Esophagus muscularis mucosa (tissue), 4 donors: ENCODE measurements around the gene ULBP1. TPM values are rescaled to one million over a fixed set of nuclear protein-coding genes. Genes with fewer than 3 reads are reported as not detected.
"Not testable (repeated sequence)": the region's sequence is repeated elsewhere in the genome, so short reads cannot be mapped to it uniquely, and the experiment has no call there.

ENCODE experiments used
- DNase-seq: peaks from one replicate; pipeline ENCODE4 v3.0.0-alpha.2; 2017; ENCODE audit errors: extremely low spot score
- H3K27ac ChIP-seq, 4 donors: fragments of 200-600 bp; sonication (generic); replicated peaks in 1 of 4; 1 replicate in 3 of 4; 2 replicates in 1 of 4; pipeline ENCODE4 v1.5.1; 2016 to 2019; ENCODE audit warnings: mild to moderate bottlenecking in 1 of 4
- H3K27me3 ChIP-seq, 4 donors: fragments of 200-600 bp; sonication (generic); one replicate each; pipeline versions ENCODE4 v1.5.1 to v1.6.0; 2016 to 2019
- H3K36me3 ChIP-seq, 4 donors: fragments of 200-600 bp; sonication (generic); one replicate each; pipeline ENCODE4 v1.5.1; 2016 to 2019
- H3K4me1 ChIP-seq, 4 donors: fragments of 200-600 bp; sonication (generic); one replicate each; pipeline ENCODE4 v1.5.1; 2016 to 2019
- H3K4me3 ChIP-seq, 4 donors: fragments of 200-600 bp; sonication (generic); 1 replicate in 2 of 4; 2 replicates in 2 of 4; pipeline ENCODE4 v1.5.1; 2016 to 2019; ENCODE audit warnings: mild to moderate bottlenecking in 4 of 4, moderate library complexity in 1 of 4
- H3K9me3 ChIP-seq, 4 donors: fragments of 200-600 bp; sonication (generic); 1 replicate in 3 of 4; 2 replicates in 1 of 4; pipeline ENCODE4 v1.5.1; 2016 to 2019
- CTCF ChIP-seq, 3 experiments: fragments of 200-600 bp in 2 of 3; fragments of 450-650 bp in 1 of 3; sonication (generic) in 2 of 3; IDR thresholded peaks; one replicate each; pipeline ENCODE4 v1.5.1; 2017 to 2019; ENCODE audit warnings: antibody characterized with exemption in 3 of 3, mild to moderate bottlenecking in 2 of 3, moderate library complexity in 1 of 3
- EP300 ChIP-seq: sonication (generic); formaldehyde crosslinking; IDR thresholded peaks from one replicate; pipeline ENCODE4 v1.6.1; 2017; ENCODE audit warnings: antibody characterized with exemption
- POLR2A ChIP-seq: fragments of 450-650 bp; IDR thresholded peaks from one replicate; pipeline ENCODE4 v1.6.1; 2017; ENCODE audit warnings: antibody characterized with exemption, moderate library complexity, mild to moderate bottlenecking, low read depth
- POLR2AphosphoS5 ChIP-seq, 2 donors: sonication (generic); formaldehyde crosslinking; IDR thresholded peaks; one replicate each; pipeline ENCODE4 v1.6.1; 2017; ENCODE audit warnings: antibody characterized with exemption in 2 of 2
- WGBS: methylation state at CpG from one replicate; pipeline ENCODE4 v1.1.5; 2018; 5-methylcytosine and 5-hydroxymethylcytosine counted together
- intact Hi-C: fragments of 100-400 bp; cut with DNase I; formaldehyde crosslinking; loops from one replicate; pipeline ENCODE4 v1.15.1; 2023
- total RNA-seq, 4 donors: library from RNA; depleted of rRNA; stranded (reverse); fragments of >200 nt; gene quantifications; one replicate each; pipeline versions ENCODE4 v1.1.0 to v1.2.1, GENCODE V29; 2016

The ULBP1 gene
- total RNA-seq, 4 donors from 2014 or later, result 0.17 TPM; not detected in 3

GRCh38 chr6:149924206-149924932, 39.4 kb upstream of the ULBP1 start:
- no peak for DNase-seq
- TF ChIP-seq CTCF (IDR thresholded peaks at IDR 0.05) (no peak), EP300 (no peak), POLR2A (no peak), POLR2AphosphoS5 (IDR thresholded peaks at IDR 0.05) (no peak)
- H3K27me3 ChIP-seq, result peaks cover 0 to 25% (median 2%) of the 10 kb centered on the region in 4 donors
- intact Hi-C loops, result no loop called here
- H3K36me3 ChIP-seq, result no peaks in the 10 kb centered on the region
- 98% methylated on average over 7 of the region's 9 CpGs for WGBS
- H3K4me3 ChIP-seq, result no peak overlapping the region
- H3K27ac ChIP-seq, result no peak overlapping the region
- no peaks in the 10 kb centered on the region for H3K9me3 ChIP-seq
- H3K4me1 ChIP-seq, result peaks cover 20 to 39% (median 34%) of the 10 kb centered on the region in 4 donors

DNA sequence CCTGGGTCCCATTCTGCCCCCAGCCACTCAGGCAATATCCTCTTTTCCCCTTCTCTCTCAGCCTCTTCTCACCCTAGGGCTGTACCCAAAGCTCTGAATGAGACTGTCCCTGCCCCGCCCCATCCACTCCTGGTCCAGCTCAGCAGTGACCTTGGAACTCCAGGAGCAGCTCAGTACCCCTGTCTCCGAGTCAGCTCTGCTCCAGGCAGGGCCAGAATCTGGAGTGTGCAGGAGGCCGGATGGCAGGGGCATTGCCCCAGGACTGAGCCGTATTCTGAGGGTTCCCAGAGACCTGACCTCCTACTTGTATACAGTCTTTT, 38.9 kb upstream of the ULBP1 start:
- no peaks in the 10 kb centered on the region for H3K36me3 ChIP-seq
- no peaks in the 10 kb centered on the region for H3K9me3 ChIP-seq
- TF ChIP-seq POLR2AphosphoS5 (IDR thresholded peaks at IDR 0.05) (no peak), EP300 (no peak), POLR2A (no peak), CTCF (IDR thresholded peaks at IDR 0.05) (no peak)
- intact Hi-C loops, result no loop called here
- peak overlapping the region in 1 of 4 donors; percentile 53 for H3K4me3 ChIP-seq
- no peak overlapping the region for H3K27ac ChIP-seq
- peaks cover 20 to 39% (median 34%) of the 10 kb centered on the region in 4 donors for H3K4me1 ChIP-seq
- H3K27me3 ChIP-seq, result peaks cover 0 to 30% (median 4%) of the 10 kb centered on the region in 4 donors
- 80% methylated on average over 3 of the region's 4 CpGs for WGBS
- DNase-seq, result no peak

DNA sequence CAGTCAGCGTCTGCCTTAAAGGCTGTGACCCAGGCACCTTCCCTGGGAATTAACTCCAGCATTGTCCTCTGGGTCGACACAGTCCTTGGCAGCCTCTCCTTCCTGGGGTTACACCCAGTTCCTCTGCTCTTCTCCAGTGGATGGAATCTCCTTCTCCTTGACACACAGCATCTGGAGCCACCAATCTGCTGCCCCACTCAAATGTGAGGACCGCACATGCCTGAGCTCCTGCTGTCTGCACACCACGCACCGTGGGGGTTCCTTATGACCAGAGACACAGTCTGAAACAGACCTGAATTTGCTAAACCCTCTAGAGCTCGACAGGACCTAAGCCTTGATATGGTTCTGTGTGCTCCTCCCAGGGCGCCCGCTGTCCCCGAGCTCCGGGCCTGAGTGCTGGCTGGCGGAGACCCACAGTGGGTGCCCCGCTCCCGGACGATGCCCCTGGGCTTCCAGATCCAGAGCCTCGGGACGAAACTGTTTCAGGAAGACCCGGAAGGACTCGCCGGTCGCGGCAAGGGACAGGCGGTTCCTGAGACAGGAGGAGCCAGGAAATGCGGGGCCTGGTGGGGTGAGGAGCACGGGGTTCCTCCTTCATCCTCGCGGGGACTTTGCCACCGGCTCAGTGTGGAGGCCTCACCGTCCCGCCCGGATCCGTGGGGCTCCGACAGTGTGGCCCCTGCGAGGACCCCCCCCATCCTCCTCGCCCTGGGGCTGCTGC, 38.3 kb upstream of the ULBP1 start:
- Histone ChIP-seq H3K27ac (peak overlapping the region in 3 of 4 donors; percentile 30 to 63 (median 35)), H3K4me3 (peak overlapping the region; percentile 53 to 63 (median 58)), H3K9me3 (no peaks in the 10 kb centered on the region), H3K27me3 (peaks cover 0 to 35% (median 7%) of the 10 kb centered on the region in 4 donors), H3K4me1 (peaks cover 20 to 39% (median 34%) of the 10 kb centered on the region in 4 donors), H3K36me3 (no peaks in the 10 kb centered on the region)
- DNase-seq, result no peak
- intact Hi-C loops, result no loop called here
- no peak for TF ChIP-seq CTCF (IDR thresholded peaks at IDR 0.05)
- TF ChIP-seq POLR2AphosphoS5 (IDR thresholded peaks at IDR 0.05), result no peak
- no peak for TF ChIP-seq POLR2A
- no peak for TF ChIP-seq EP300
- WGBS, result 26% methylated on average over 19 of the region's 34 CpGs

GRCh38 chr6:149925974-149926777, 37.6 kb upstream of the ULBP1 start:
- 2% methylated on average over 29 of the region's 31 CpGs for WGBS
- DNase-seq, result peak; percentile 97
- intact Hi-C loops, result loop anchor here (1.0 kb wide), 1 partner anchor 92 kb away; no protein-coding TSS in a partner anchor
- Histone ChIP-seq H3K36me3 (no peaks in the 10 kb centered on the region), H3K4me3 (peak overlapping the region; percentile 53 to 63 (median 58)), H3K27ac (peak overlapping the region in 3 of 4 donors; percentile 30 to 63 (median 35)), H3K9me3 (no peaks in the 10 kb centered on the region), H3K27me3 (peaks cover 0 to 43% (median 8%) of the 10 kb centered on the region in 4 donors), H3K4me1 (peaks cover 20 to 39% (median 34%) of the 10 kb centered on the region in 4 donors)
- TF ChIP-seq POLR2AphosphoS5 (IDR thresholded peaks at IDR 0.05), result no peak
- no peak for TF ChIP-seq EP300
- TF ChIP-seq CTCF (IDR thresholded peaks at IDR 0.05), result peak in 2 of 3 experiments; percentile 94 to 98
- TF ChIP-seq POLR2A, result no peak

- DNase-seq, intact Hi-C loops: not testable (repeated sequence)
Measured at GRCh38 chr6:149927025-149927424, 36.7 kb upstream of the ULBP1 start.

More at GRCh38 chr6:149927025-149927424, 36.7 kb upstream of the ULBP1 start:
- not testable (repeated sequence) for H3K36me3 ChIP-seq, H3K9me3 ChIP-seq, H3K4me3 ChIP-seq, H3K27ac ChIP-seq
- Histone ChIP-seq H3K4me1 (peaks cover 20 to 39% (median 34%) of the 10 kb centered on the region in 4 donors), H3K27me3 (peaks cover 0 to 51% (median 8%) of the 10 kb centered on the region in 4 donors)
- WGBS, result 83% methylated on average over 4 of the region's 4 CpGs
